ENCODE results near the gene LCN6.

LCN6 gene

DNA sequence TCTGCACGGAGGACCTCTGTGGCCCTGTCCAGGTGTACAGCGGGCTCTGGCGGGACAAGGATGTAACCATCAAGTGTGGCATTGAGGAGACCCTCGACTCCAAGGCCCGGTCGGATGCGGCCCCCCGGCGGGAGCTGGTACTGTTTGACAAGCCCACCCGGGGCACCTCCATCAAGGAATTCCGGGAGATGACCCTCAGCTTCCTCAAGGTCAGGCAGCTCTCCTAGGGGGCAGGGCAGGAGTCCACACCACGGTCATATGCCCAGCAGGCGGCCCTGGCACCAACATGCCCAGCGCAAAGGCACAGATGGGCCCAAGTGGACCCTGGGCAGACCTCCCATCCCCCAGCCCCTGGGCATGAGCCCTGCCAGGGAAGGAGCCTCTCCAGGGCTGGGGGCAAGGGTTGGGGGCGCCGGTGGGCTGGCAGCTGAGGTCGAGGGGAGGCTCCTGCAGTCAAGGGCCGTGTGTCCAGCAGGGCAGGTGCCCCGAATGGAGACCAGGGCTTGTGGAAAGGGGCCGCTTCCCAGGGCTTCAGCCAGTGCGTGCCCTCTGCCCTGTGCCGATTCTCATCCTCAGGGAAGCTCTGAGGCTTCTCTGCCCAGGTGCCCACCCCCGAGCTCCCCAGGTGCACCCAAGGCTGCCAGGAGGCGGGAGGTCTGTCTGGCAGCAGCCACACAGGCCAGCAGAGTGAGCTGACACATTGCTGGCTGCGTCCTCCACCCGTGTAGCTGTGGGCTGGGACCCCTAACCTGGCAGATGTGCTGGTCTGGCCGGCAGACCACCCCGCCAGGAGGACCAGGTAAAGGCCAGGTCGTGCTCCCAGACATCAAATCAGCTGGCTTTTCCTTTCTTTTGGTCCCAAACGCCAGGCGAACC lies 26.0 kb downstream of the LCN6 start:
- no peak for FAIRE-seq

DNA sequence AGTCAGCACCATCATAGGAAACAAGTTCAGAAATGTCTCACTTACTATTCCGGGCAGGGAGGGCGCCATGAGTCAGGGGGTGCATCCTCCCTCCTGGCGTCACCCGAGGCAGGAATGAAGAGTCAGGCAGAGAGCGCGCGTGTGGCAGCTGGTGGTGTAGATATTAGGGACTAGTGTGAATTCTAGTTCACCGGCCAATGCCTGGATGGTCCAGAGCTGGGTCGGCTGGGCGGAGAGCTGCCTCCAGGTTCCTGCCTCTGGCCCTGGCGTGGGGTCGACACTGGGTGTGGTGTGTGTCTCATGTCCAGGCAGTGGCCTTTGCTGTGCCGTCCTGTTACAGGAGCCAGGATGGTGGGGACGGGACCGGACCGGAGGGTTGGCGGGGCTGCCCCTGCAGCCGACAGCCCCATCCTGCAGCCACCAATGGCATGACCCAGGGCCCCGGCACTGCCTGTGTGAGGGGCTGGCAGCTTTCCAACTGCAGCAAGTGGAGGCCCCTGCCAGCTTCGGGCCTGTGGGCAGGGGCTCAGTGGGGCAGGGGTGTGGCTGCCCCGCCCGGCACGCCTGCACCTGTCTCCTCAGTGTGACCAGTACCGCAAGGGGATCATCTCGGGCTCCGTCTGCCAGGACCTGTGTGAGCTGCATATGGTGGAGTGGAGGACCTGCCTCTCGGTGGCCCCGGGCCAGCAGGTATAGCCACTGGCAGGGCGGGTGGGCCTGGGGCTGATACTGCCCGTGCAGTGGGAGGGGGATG lies 26.8 kb downstream of the LCN6 start:
- FAIRE-seq, result no peak

DNA sequence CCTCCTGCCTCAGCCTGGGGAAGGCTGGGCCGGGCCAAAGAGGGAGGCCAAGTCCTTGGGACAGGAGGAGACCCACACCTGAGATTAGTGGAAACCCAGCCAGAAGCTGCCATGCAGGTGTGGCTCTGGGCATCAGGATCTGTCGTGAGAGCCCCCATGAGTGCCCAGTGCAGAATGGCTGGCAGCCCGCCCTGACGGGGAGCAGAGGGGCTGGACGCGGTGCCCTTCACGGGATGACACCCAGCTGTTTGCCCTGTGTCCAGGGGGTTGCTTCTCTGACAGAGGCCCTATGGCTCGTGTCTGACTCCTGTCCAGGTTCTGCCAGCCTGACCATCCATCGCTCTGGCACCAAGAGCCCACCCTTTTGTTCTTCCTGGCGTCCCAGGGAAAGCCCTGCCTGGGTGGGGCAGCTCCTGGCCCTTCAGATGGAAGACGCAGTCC lies 27.4 kb downstream of the LCN6 start:
- FAIRE-seq, result no peak

DNA sequence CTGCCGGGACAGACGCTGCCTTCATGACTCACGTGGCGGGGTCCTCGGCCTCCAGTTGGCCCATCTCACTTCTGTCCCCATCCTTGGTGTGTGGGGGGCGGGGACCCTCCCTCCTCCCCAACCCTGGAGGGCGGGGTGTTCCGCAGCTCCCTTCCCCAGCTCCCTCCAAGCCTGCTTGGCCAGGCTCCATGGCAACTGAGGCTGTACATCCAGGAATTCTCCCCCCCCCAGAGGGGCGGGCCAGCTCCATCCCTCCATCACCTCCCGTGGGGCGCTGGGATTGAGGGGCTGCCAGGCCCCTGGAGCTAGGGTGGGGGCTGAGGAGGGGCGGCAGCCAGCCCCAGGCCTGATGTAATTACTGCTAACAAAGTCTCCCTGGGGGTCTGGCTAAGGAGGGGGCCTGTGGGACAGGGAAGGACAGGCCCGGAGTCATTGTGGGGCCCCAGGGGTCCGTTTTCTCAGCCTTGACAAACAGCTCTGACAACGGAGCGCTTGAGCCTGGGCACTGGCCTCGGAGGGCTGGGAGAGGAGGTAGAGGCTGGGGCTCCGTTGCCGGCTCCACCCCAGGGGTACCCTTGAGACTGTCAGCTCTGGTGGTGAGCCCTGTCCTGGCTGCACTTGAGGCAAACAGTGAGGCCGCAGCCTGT lies 28.0 kb downstream of the LCN6 start:
- FAIRE-seq, result no peak

DNA sequence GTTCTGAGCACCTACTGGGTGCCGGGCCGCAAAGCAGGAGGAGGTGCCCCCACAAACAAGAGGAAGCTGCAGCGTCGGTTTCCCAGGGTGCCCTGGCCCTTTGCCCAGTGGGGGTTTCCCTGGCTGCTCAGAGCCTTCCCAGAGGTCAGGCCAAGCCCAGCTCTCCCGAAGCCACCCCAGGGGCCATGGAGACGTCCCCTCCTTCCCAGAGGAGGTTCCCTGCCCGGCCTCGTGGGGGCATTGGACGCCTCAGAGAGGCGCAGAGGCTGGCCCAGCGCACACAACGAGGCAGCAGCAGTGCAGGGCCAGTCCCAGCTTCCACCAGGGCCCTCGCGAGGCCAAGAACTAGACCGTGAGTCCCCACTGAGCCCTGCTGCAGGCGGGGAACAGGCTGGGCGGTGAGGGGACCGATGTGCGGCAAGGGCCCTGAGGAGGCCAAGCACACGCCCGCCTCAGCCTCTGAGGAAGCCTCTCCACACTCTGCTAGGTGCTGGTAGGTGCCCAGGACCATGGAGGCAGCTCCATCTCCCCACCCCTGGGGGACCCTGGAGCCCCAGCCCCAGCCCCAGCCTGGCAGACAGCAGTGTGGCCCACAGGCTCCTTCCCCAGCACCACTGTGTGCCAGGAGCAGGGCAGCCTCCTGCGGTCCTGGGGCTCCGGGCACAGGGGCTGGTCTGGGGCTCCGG lies 29.0 kb downstream of the LCN6 start:
- FAIRE-seq, result no peak

DNA sequence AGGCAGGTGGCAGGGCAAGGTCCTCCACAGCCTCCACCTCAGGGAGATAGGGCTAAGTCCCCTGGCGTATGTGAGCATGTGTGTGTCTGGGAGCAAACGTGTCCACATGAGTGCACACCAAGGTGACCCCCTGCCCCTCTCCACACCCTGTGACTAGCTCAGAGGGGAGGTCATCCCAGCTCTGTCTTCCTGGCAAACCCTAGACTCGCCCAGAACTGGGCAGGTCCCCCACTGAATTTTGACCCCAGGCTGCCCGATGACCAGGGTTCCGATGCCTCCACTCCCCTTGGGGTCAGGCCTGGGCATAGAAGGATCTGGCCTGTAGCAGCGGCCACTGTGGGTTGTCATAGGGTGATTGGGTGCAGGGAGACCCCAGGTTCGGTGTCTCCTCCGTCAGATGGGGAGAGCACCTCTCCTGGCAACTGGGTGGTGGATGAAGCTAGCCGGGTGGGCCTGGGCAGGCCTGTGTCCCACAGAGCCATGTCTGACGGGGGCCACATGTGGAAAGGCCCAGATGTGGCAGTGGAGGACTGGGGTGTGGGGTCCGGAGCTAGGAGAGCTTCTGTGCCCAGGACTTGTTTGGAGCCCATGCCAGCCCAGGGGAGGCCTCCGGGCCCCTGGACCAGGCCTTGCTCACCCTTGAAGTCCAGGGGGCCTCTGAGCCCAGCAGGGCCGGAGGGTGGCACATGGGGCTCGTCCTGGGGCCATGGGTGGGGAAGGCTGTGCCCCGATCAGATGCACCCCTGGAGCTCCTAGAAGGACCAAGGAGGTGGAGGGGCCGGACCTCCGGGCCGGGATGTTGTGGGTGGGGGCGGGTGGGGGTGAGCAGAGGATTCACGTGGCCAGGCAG lies 29.8 kb downstream of the LCN6 start:
- no peak for FAIRE-seq

DNA sequence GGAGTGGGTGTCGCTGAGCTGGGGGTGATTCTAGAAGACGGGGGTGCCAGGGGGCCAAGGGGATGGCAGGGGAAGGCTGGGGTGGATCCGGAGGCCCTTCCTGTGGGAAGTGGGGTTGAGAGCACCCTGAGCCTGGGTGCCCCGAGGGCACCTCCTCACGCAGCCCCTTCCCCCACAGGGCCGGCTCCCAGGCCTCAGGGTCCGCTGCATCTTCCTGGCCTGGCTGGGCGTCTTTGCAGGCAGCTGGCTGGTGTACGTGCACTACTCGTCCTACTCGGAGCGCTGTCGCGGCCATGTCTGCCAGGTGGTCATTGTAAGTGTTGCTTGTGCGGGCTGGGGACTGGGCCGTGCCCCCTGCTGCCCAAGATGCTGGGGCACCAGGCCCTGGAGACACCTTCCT lies 30.9 kb downstream of the LCN6 start:
- FAIRE-seq, result no peak

DNA sequence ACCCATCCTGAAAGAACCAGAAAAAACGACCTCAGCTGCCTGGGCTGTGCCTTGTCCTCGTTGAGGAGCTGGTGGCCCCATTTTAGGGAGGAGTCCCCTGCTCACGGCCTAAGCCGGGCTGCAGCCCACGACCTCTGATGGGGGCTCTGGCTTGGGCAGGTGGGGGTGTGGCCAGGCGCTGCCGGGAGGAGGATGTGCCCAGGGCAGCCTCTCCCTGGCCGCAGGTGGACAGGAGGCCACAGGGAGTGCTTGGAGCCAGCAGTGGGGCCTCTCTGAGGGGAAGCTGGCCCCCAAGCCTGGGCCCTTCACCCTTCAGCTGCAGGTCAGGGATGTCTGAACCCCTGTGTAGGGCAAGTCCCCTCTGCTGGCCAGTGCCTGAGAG lies 33.4 kb downstream of the LCN6 start:
- FAIRE-seq, result no peak

DNA sequence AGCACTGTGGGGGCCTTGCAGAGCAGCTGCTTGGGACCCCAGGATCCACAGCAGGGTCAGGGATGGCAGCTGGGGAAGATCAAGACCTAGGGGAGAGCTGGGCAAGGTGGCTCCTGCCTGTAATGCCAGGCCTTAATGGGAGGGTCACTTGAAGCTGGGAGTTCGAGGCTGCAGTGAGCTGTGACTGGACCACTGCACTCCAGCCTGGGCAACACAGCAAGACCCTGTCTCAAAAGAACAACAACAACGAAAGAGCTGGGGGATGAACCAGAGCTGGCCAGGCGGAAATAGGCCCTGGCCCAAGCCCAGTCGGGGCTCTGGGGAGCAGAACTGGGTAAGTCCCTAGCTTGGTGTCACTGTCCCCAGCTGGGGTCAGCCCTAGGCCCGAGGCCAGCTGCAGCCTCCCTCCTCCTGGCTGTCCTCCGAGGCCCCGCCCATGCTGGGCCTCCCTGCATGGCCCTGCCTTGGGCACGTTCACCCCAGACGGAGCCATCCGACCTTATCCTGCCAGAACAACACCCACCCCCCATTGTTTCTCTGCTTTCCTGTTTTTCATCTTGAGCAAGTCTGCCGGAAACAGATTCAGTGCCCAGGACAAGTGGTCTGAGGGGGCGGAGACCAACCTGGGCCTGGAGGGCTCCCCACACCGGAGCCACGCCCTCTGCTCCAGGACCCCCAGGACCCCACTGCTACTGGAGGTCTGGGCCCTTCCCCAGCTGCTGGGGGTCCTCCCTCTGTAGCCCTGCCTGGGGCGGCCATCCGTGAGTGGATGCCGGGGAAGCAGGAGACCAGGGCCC lies 34.0 kb downstream of the LCN6 start:
- FAIRE-seq, result no peak

DNA sequence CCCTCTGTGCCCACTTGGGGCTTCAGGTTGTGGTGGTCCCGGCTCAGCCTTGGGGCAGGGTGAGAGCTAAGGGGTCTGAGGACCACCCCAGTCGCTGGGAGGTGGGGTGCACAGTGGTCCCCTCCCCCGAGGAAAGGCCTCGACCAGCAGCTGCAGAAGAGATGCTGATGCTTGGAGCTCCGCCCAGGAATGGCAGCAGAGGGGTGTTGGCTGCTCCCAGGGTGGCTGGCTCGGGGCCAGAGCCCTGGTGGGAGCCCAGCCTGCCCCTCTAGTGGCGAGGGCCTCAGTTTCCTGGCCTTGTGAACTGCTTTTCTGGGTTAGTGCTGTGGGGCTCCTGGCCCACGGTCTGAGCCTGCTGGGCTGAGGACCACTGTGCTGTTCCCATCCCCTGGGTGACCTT lies 34.8 kb downstream of the LCN6 start:
- FAIRE-seq, result no peak

DNA sequence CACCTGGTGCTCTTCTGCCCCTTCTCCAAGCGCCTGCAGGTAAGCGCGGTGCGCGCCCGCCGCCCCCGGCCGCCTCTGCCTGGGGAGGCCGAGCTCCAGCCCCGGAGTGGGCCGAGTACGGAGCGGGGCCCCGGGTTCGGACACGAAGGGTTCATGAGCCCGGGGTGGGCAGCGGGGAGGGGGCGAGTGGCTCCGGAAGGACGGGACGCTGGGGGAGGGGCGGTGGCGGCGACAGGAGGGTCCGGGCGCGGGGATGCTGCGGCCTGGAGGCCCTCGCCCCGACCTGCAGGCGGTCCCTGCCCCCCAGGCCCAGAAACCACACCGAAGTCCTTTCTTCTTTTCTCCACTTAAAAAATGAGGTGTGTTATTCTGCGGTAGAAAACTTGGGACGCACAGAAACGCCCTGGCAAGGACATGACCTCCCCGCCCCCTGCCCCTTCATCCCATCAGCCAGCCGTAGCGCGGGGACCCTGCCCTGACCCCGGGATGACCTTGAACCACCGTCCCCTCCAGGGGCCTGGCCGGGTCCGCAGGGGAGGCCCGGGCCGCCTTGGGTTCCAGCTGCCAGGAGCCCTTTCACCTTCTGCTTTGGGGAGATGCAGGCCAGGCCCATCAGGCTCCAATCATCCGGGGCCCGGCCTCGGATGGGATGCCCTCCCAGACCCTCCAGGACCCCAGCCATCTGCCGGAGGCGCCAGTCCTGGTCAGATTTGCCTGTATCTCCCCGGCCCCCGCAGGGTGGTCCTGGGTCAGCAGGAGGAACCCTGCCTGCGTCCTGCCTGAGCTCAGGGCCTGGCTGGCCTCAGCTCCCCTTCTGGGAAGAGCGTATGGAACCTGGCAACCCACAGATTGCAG lies 35.4 kb downstream of the LCN6 start:
- no peak for FAIRE-seq

DNA sequence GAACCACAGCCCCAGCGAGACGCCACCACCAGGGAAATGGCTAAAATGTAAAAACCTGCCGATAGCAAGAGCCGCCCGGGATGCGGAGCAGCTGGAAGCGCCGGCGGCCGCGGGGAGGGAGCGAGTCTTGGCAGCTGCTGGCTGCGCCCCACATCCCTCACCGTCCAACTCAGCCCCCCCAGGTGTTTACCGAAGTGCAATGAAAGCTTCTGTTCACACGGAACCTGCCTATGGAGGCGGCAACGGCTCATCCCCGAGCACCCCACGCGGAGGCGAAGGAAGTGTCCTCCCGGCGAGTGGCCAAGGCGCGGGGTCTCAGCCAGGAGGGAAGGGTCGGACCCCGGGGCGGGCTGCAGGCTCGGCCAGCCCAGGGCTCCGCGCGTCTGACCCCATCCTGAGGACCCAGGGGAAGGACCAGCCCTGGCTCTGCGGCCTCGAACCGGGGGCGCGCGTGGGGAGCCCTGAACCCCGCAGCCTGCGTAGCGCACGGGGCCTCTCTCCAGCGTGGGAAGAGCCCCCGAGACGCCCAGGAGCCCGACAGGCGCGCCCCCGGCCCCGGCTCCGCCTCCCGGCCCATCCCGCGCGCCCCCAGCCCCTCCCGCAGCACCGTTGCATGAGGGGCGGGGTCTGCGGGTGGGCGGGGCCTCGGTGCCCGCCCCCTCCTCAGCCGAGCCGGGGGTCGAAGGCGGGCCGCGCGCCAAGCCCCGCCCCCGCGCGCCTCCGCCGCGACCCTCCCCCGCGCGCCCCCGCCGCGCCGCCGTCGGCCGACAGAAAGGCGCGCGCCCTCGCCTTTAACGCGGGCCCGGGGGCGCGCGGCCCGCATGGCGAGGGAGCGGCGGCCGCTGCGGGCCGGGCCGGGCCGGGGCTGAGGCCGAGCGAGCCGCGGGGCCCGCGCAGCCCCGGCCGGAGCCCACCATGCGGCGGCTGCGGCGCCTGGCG lies 36.3 kb downstream of the LCN6 start, which contains the start of gene DIPK1B:
Gene DIPK1B, plus strand, starts transcription at position 822 of the 939 bp plus-strand sequence. Its CDS starts 94 bp downstream, at position 916.
- no peak for FAIRE-seq

DNA sequence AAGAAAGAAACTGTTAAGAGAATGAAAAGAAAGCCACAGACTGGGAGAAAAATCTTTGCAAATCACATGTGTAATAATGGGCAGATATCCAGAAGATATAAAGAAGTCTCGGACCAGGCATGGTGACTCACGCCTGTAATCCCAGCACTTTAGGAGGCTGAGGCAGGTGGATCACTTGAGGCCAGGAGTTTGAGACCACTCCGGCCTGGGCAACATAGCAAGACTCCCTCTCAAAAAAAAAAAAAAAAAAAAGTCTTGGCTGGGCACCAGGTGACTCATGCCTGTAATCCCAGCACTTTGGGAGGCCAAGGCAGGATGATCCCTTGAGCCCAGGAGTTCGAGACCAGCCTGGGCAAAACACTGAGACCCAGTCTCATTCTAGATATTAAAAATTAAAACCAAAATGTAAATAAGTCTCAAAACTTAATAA lies 37.1 kb downstream of the LCN6 start:
- FAIRE-seq, result peak; percentile 33

DNA sequence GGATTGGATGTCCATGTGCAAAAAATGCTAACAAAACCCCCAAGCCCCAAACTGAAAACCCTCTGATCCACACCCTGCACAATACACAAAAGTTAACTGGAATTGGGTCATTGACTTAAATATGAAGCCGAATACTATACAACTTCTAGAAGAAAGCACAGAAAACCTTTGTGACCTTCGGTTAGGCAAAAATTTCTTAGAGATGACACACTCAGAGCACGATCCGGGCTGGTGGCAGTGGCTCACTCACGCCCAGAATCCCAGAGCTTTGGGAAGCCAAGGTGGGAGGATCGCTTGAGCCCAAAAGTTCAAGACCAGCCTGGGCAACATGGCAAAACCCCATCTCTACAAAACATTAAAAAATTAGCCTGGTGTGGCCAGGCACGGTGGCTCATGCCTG lies 37.8 kb downstream of the LCN6 start:
- no peak for FAIRE-seq

DNA sequence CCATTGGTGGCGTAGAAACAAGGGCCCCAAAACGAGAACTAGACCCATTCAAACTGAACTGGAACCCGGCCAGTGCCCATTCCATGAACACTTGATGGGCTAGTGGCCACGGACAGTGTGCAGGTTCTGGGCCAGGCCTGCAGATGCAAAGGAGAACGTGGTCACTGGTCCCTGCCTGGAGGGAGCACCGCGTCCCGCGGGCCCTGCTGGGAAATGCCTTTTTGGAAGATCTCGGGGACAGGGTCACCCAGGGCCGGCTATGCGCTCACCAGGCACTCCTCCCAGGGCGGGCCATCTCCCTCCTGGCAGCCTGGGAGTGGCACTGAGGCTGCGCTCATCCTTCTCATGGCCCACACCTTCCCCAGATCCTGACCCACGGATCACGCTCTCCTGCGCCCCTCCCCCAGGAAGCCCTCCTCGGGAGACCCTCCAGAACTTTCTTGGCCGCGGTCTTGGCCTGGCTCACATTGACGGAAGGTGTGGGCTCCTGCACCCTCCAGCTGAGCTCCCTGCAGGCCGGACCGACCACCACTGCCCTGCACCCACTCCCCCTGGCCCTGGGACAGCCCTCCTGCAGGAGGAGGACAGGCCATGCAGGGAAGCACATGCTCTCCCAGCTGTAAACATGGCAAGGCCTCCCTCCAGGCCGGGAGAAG lies 38.7 kb downstream of the LCN6 start:
- FAIRE-seq, result no peak

DNA sequence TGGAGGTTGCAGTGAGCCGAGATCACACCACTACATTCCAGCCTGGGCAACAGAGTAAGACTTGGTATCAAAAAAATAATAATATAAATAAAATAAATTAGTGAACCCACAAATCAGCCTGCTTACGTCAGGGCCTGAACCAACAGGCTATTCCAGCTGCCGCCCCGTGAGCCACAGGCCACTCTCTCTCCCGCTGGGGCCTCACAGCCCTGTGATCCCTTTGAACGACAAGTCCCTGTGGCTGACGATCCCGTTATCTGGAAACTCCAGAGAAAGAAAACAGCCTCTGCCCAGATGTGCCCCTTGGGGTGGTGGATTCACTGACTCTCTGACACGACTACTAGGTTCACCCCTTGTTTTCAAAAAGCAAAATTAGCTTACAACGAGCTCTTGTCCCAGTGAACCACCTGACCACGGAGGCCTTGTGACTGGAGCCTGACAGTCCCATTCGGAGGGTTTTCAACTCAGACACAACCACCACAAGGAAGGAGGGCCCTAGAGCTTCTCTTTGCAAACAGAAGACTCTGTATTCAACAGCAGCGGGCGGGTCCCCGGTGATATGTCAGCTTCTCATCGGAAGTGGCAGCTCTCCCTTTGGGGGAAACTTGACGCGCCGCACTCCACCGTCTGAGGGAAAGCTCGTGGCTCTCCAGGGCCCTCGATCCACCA lies 40.3 kb downstream of the LCN6 start:
- no peak for FAIRE-seq

DNA sequence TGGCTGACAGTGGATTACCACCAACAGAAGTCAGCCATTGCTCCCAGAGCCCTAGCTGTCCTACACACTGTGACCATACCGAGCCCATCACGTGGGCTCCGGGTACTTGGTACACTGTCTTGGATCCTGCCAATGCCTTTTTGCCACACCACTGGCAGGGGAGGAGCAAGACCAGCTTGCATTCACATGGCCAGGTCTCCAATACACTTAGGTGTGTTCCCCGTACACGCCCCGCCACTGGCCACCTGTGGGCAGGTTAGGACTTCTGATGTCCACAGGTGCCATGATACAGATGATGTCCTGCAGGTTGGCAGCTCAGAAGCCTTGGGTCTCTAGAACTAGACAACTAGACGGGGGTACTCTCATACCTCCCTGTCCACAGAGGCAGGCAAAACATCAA lies 41.3 kb downstream of the LCN6 start:
- FAIRE-seq, result no peak

DNA sequence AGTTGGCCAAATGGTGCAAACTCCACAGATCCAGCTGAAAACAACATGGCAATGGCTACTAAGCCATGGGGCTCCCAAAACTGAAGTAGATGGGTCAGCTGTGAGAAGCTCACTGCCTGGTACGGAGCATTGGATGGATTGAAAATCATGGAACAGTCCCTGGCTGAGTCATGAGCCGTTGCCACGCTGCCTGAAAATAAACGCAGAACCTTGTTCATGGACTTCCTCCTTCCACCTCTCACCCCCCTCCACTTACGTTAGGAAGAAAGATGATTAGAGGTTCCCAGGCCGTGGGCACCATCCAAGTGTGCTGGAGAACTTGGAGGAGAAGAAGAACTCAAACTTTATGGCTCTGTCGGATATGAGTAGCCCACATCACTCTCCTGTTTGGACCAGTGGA lies 42.8 kb downstream of the LCN6 start:
- FAIRE-seq, result no peak
